MM.1S (cell line): Measurements from ENCODE around the gene CFAP45.

Source experiments
- DNase-seq: peaks from one replicate; pipeline ENCODE4 v3.0.0-alpha.2; 2015
- H2AFZ ChIP-seq: fragments of 300-600 bp; sonication (generic); 2 replicates; pipeline ENCODE4 v1.6.0; 2016; ENCODE audit warnings: antibody characterized with exemption, low read length
- H3F3A ChIP-seq: fragments of 300-600 bp; sonication (generic); 2 replicates; pipeline ENCODE4 v1.6.1; 2016; ENCODE audit warnings: mild to moderate bottlenecking, antibody characterized with exemption, low read length, moderate library complexity, mixed read lengths; ENCODE audit not compliant: insufficient read depth
- H3K27ac ChIP-seq: fragments of 300-600 bp; sonication (generic); 2 replicates; pipeline ENCODE4 v1.5.1; 2016; ENCODE audit warnings: mild to moderate bottlenecking, low read length
- H3K27me3 ChIP-seq: fragments of 300-600 bp; sonication (generic); replicated peaks from 2 replicates; pipeline ENCODE4 v1.6.0; 2016; ENCODE audit warnings: low read length; ENCODE audit not compliant: insufficient read depth
- H3K36me3 ChIP-seq: fragments of 300-600 bp; sonication (generic); replicated peaks from 2 replicates; pipeline ENCODE4 v1.6.1; 2016; ENCODE audit warnings: mild to moderate bottlenecking, low read length, mixed read lengths; ENCODE audit not compliant: insufficient read depth
- H3K4me1 ChIP-seq: fragments of 300-600 bp; sonication (generic); 2 replicates; pipeline ENCODE4 v1.6.1; 2016; ENCODE audit warnings: low read length, mixed read lengths
- H3K4me2 ChIP-seq: fragments of 300-600 bp; sonication (generic); 2 replicates; pipeline ENCODE4 v1.6.0; 2016; ENCODE audit warnings: low read depth, low read length
- H3K4me3 ChIP-seq: fragments of 300-600 bp; sonication (generic); 2 replicates; pipeline ENCODE4 v1.5.1; 2016; ENCODE audit warnings: low read length, mixed read lengths
- H3K79me2 ChIP-seq: fragments of 300-600 bp; sonication (generic); 2 replicates; pipeline ENCODE4 v1.6.1; 2016; ENCODE audit warnings: mixed run types, low read length, mixed read lengths
- H3K9ac ChIP-seq: fragments of 300-600 bp; sonication (generic); 2 replicates; pipeline ENCODE4 v1.6.1; 2016; ENCODE audit warnings: low read length, mixed read lengths
- H3K9me2 ChIP-seq: fragments of 300-600 bp; sonication (generic); replicated peaks from 2 replicates; pipeline ENCODE4 v1.6.1; 2016; ENCODE audit warnings: mild to moderate bottlenecking, low read length, mixed read lengths; ENCODE audit not compliant: insufficient read depth
- H3K9me3 ChIP-seq: fragments of 300-600 bp; sonication (generic); replicated peaks from 2 replicates; pipeline ENCODE4 v1.6.1; 2016; ENCODE audit warnings: mild to moderate bottlenecking, low read length, mixed read lengths; ENCODE audit not compliant: insufficient read depth
- H4K20me1 ChIP-seq: fragments of 300-600 bp; sonication (generic); 2 replicates; pipeline ENCODE4 v1.6.1; 2016; ENCODE audit warnings: mild to moderate bottlenecking, low read length, moderate library complexity, mixed read lengths; ENCODE audit not compliant: insufficient read depth
- EZH2 ChIP-seq: fragments of 300-600 bp; sonication (generic); optimal IDR thresholded peaks from 2 replicates; pipeline ENCODE3; 2017; ENCODE audit warnings: low read depth, mild to moderate bottlenecking, antibody characterized with exemption, low read length, mixed read lengths
- EZH2phosphoT487 ChIP-seq: fragments of 300-600 bp; sonication (generic); IDR thresholded peaks from 2 replicates; pipeline ENCODE4 v1.6.1; 2018; ENCODE audit warnings: antibody characterized with exemption, low read length
- TF ChIP-seq, protein P1 (sequence below): fragments of 300-600 bp; sonication (generic); IDR thresholded peaks from 2 replicates; pipeline ENCODE4 v1.5.1; 2016; ENCODE audit warnings: antibody characterized with exemption, low read length, mixed read lengths

Gene CFAP45

DNA sequence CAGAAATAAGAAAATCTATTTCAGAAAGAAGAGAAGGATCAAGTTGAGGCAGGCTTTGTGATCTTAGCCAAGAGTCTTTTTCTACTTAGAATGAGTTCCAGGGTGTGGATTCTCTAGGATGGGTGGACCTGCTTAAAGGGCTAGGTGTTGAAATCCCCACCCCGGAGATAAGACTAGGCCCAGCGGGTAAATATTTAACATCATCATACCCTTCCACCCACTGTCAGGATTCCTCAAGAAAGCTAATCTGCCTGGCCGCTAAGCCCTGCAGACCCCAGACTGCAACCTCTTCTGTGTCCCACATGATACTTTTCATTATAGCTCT is 39.7 kb upstream of the CFAP45 start:
- Histone ChIP-seq H3K4me3 (no peak overlapping the region), H3K4me1 (peaks cover 27% of the 10 kb centered on the region; the same call in 1 of the 2 replicates), H3K9me2 (no peaks in the 10 kb centered on the region), H3K9ac (no peak overlapping the region), H3K27ac (no peak overlapping the region), H3K79me2 (no peaks in the 10 kb centered on the region), H3K36me3 (no peaks in the 10 kb centered on the region), H4K20me1 (no peaks in the 10 kb centered on the region), H3K9me3 (no peaks in the 10 kb centered on the region), H2AFZ (no peak overlapping the region), H3K27me3 (peaks cover 15% of the 10 kb centered on the region), H3F3A (0 out of 2 replicates have a peak, but pooled peaks cover 2% of the 10 kb centered on the region), H3K4me2 (no peak overlapping the region)
- TF ChIP-seq, protein P1, sequence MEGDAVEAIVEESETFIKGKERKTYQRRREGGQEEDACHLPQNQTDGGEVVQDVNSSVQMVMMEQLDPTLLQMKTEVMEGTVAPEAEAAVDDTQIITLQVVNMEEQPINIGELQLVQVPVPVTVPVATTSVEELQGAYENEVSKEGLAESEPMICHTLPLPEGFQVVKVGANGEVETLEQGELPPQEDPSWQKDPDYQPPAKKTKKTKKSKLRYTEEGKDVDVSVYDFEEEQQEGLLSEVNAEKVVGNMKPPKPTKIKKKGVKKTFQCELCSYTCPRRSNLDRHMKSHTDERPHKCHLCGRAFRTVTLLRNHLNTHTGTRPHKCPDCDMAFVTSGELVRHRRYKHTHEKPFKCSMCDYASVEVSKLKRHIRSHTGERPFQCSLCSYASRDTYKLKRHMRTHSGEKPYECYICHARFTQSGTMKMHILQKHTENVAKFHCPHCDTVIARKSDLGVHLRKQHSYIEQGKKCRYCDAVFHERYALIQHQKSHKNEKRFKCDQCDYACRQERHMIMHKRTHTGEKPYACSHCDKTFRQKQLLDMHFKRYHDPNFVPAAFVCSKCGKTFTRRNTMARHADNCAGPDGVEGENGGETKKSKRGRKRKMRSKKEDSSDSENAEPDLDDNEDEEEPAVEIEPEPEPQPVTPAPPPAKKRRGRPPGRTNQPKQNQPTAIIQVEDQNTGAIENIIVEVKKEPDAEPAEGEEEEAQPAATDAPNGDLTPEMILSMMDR: no peak
- no peak for TF ChIP-seq EZH2phosphoT487
- no peak for TF ChIP-seq EZH2
- no peak for DNase-seq

DNA sequence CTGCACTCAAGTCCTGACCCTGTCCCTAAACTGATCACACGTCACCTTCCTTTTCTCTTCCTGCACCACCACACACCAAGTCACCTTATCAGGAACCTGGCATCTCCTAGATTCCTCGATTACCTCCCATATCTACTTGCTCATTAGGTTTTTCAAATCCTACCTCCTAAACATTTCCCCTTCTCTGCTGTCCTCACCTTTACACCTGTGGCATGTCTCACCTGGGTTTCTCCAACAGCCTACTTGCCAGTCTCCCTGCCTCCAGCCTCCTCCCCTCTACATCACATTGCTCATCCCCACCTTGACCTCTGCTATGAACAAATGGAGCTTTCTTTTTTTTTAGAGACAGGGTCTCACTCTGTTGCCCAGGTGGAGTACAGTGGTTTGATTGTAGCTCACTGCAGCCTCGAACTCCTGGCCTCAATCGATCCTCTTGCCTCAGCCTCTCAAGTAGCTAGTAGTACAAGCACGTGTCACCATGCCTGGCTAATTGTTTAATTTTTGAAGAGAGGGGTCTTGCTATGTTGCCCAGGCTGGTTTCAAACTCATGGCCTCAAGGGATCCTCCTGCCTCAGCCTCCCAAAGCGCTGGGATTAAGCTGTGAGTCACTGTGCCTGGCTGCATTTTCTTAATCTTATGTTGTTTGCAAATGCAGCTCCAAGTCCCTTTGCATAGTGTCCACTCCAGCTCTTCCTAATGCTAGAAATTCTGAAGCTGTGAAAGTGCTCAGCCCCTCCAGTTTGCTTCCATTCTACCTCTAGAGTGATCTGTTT is 39.1 kb upstream of the CFAP45 start:
- no peaks in the 10 kb centered on the region for H3F3A ChIP-seq
- no peak overlapping the region for H3K4me2 ChIP-seq
- H3K9ac ChIP-seq: no peak overlapping the region
- H3K4me1 ChIP-seq: peaks cover 27% of the 10 kb centered on the region; the same call in 1 of the 2 replicates
- no peak for DNase-seq
- H3K27me3 ChIP-seq: peaks cover 9% of the 10 kb centered on the region
- no peaks in the 10 kb centered on the region for H3K9me3 ChIP-seq
- H4K20me1 ChIP-seq: no peaks in the 10 kb centered on the region
- no peaks in the 10 kb centered on the region for H3K79me2 ChIP-seq
- no peak overlapping the region for H3K4me3 ChIP-seq
- no peak overlapping the region for H2AFZ ChIP-seq
- H3K27ac ChIP-seq: no peak overlapping the region
- H3K36me3 ChIP-seq: no peaks in the 10 kb centered on the region
- no peaks in the 10 kb centered on the region for H3K9me2 ChIP-seq
- no peak for TF ChIP-seq EZH2
- TF ChIP-seq EZH2phosphoT487: no peak
- TF ChIP-seq, protein P1: no peak

DNA sequence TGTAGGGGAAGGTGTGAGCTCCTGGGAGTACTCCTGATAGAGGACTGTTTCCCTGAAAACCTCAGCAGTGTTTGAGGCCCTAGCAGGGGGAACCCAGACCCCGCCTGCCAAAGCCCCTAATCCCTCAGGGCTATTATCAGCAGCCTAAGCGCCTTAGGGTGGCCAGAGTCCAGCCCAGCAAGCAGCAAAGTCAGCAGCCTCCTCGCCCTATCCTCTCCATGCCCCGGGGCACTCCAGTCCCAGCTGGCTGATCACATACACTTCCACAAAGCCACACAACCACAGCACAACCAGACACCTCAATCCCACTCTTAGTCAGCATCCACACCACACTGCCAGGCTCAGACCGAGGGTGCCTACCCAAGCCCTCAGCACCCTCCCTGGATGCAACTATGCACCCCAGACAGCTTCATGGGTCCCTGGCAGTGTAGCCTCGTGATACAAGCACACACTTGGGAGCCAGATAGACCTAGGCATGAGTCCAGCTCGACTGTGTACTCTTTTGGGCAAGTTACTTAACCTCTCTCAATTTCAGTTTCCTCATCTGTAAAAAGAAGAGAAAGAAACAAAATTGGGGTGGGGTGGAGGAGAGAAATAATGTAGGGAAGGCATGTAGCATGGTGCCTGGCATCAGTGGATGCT is 38.4 kb upstream of the CFAP45 start:
- H3K9me3 ChIP-seq: no peaks in the 10 kb centered on the region
- peaks cover 27% of the 10 kb centered on the region; the same call in 1 of the 2 replicates for H3K4me1 ChIP-seq
- TF ChIP-seq, protein P1: no peak
- TF ChIP-seq EZH2 (no peak), EZH2phosphoT487 (no peak)
- H3K36me3 ChIP-seq: no peaks in the 10 kb centered on the region
- no peak overlapping the region for H2AFZ ChIP-seq
- no peak for DNase-seq
- no peak overlapping the region for H3K4me3 ChIP-seq
- H3K9me2 ChIP-seq: no peaks in the 10 kb centered on the region
- no peaks in the 10 kb centered on the region for H3F3A ChIP-seq
- no peak overlapping the region for H3K9ac ChIP-seq
- no peaks in the 10 kb centered on the region for H3K79me2 ChIP-seq
- H4K20me1 ChIP-seq: no peaks in the 10 kb centered on the region
- H3K4me2 ChIP-seq: no peak overlapping the region
- no peak overlapping the region for H3K27ac ChIP-seq
- peaks cover 2% of the 10 kb centered on the region for H3K27me3 ChIP-seq
